HepG2 (cell line): ENCODE data around the gene CD248. TPM values are rescaled to one million over a fixed set of nuclear protein-coding genes. Genes with fewer than 3 reads are reported as not detected.
A peak's percentile ranks its signal among the peaks of the same experiment; 100 is the strongest.

Experiments used
- ASH2L ChIP-seq: fragments of 300-600, 200-600 bp; sonication (generic); IDR thresholded peaks from 2 replicates; pipeline ENCODE4 v1.7.0; 2017; ENCODE audit warnings: low read depth, mild to moderate bottlenecking, moderate library complexity, mixed read lengths, low read length; ENCODE audit not compliant: insufficient read length
- ATF3 ChIP-seq: sonication (generic); formaldehyde crosslinking; IDR thresholded peaks from 2 replicates; pipeline ENCODE4 v1.4.0; 2020; ENCODE audit warnings: missing genetic modification reagents
- CEBPB ChIP-seq: IDR thresholded peaks from 2 replicates; pipeline ENCODE4 v1.6.1; 2011; ENCODE audit warnings: low read depth, low read length, improper control_type of control experiment, borderline replicate concordance
- HIVEP1 ChIP-seq: sonication (generic); formaldehyde crosslinking; IDR thresholded peaks from 2 replicates; pipeline ENCODE4 v1.4.0; 2020; ENCODE audit warnings: mild to moderate bottlenecking, missing genetic modification reagents
- PCBP1 ChIP-seq: fragments of 200-400 bp; formaldehyde crosslinking; IDR thresholded peaks from 2 replicates; pipeline ENCODE4 v1.6.1; 2017; ENCODE audit warnings: mild to moderate bottlenecking, low read depth, low read length, borderline replicate concordance
- POLR2G ChIP-seq: fragments of 200-400 bp; formaldehyde crosslinking; IDR thresholded peaks from 2 replicates; pipeline ENCODE4 v1.6.1; 2018; ENCODE audit warnings: mild to moderate bottlenecking, low read depth, low read length, moderate library complexity
- RBFOX2 ChIP-seq: fragments of 200-400 bp; formaldehyde crosslinking; IDR thresholded peaks from 2 replicates; pipeline ENCODE4 v1.6.1; 2017; ENCODE audit warnings: low read depth, mild to moderate bottlenecking, low read length
- THAP11 ChIP-seq: IDR thresholded peaks from 2 replicates; pipeline ENCODE4 v1.6.1; 2016; ENCODE audit warnings: missing biosample characterization, missing genetic modification reagents
- ZBTB1 ChIP-seq: sonication (generic); formaldehyde crosslinking; IDR thresholded peaks from 2 replicates; pipeline ENCODE4 v1.4.0; 2020; ENCODE audit warnings: missing genetic modification reagents, borderline replicate concordance
- ZNF232 ChIP-seq: sonication (generic); formaldehyde crosslinking; IDR thresholded peaks from 2 replicates; pipeline ENCODE4 v1.4.0; 2020; ENCODE audit warnings: missing genetic modification reagents, borderline replicate concordance
- ZNF34 ChIP-seq: sonication (generic); formaldehyde crosslinking; IDR thresholded peaks from 2 replicates; pipeline ENCODE4 v1.4.0; 2020; ENCODE audit warnings: mild to moderate bottlenecking, missing genetic modification reagents, borderline replicate concordance
- ZNF598 ChIP-seq: sonication (generic); formaldehyde crosslinking; IDR thresholded peaks from 2 replicates; pipeline ENCODE4 v1.5.1; 2020; ENCODE audit warnings: mild to moderate bottlenecking, missing genetic modification reagents, borderline replicate concordance
- ZNF605 ChIP-seq: sonication (generic); formaldehyde crosslinking; IDR thresholded peaks from 2 replicates; pipeline ENCODE4 v1.8.0; 2022; ENCODE audit warnings: mild to moderate bottlenecking, missing genetic modification reagents
- ZNF788 ChIP-seq: sonication (generic); formaldehyde crosslinking; IDR thresholded peaks from 2 replicates; pipeline ENCODE4 v1.5.0; 2020; ENCODE audit warnings: mild to moderate bottlenecking, missing genetic modification reagents, borderline replicate concordance
- ZNF883 ChIP-seq: sonication (generic); formaldehyde crosslinking; IDR thresholded peaks from 2 replicates; pipeline ENCODE4 v1.5.1; 2020; ENCODE audit warnings: mild to moderate bottlenecking, missing genetic modification reagents; ENCODE audit errors: not compliant biosample characterization
- polyA plus RNA-seq, 8 experiments: library from polyadenylated mRNA; depleted of rRNA in 3 of 8; stranded (reverse) in 7 of 8; unstranded in 1 of 8; fragments of >200 nt; fragmentation: Illumina TruSeq in 4 of 8; extraction: Trizol in 4 of 8; gene quantifications; 2 replicates each; pipeline versions ENCODE4 v1.2.1 to v1.2.3, GENCODE V29; 2011 to 2016; ENCODE audit warnings: low read depth in 4 of 8, missing spikeins in 1 of 8, mixed read lengths in 1 of 8; ENCODE audit not compliant: insufficient read depth in 1 of 8
- total RNA-seq, 5 experiments: library from RNA; depleted of rRNA; stranded (reverse); fragments of >200 nt; fragmentation: Illumina TruSeq; extraction: Trizol; gene quantifications; 2 replicates each; pipeline ENCODE4 v1.2.3, GENCODE V29; 2016; ENCODE audit warnings: low read depth in 1 of 5
- TF ChIP-seq, protein P1 (sequence below): IDR thresholded peaks from 2 replicates; pipeline ENCODE4 v1.6.1; 2016; ENCODE audit warnings: control low read depth
- TF ChIP-seq, protein P2 (sequence below): sonication (generic); formaldehyde crosslinking; IDR thresholded peaks from 2 replicates; pipeline ENCODE4 v1.8.0; 2022; ENCODE audit warnings: mild to moderate bottlenecking, missing genetic modification reagents, moderate library complexity
- TF ChIP-seq, protein P3 (sequence below), 2 experiments: sonication (generic) in 1 of 2; formaldehyde crosslinking in 1 of 2; IDR thresholded peaks; 2 replicates each; pipeline versions ENCODE4 v1.4.0 to v1.6.1; 2016 to 2020; ENCODE audit warnings: borderline replicate concordance in 1 of 2, low read depth in 1 of 2, mild to moderate bottlenecking in 1 of 2, missing genetic modification reagents in 1 of 2
- TF ChIP-seq, protein P4 (sequence below): sonication (generic); formaldehyde crosslinking; IDR thresholded peaks from 2 replicates; pipeline ENCODE4 v1.5.0; 2020; ENCODE audit warnings: mild to moderate bottlenecking, missing genetic modification reagents, moderate library complexity

Gene CD248
- total and polyA plus RNA-seq, 2 of the 13 experiments (the other 11 are each of a cell fraction or from before 2014, with no cell fraction given), result 0.25 to 0.35 TPM

- TF ChIP-seq, protein P1, sequence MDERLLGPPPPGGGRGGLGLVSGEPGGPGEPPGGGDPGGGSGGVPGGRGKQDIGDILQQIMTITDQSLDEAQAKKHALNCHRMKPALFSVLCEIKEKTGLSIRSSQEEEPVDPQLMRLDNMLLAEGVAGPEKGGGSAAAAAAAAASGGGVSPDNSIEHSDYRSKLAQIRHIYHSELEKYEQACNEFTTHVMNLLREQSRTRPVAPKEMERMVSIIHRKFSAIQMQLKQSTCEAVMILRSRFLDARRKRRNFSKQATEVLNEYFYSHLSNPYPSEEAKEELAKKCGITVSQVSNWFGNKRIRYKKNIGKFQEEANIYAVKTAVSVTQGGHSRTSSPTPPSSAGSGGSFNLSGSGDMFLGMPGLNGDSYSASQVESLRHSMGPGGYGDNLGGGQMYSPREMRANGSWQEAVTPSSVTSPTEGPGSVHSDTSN, result no peak
- TF ChIP-seq ATF3 (no peak), HIVEP1 (CRISPR knock-in tag) (peak; percentile 34; the same call in 1 of the 2 replicates), THAP11 (no peak), ZNF232 (CRISPR knock-in tag) (no peak), ZNF34 (CRISPR knock-in tag) (no peak), ZBTB1 (CRISPR knock-in tag) (no peak), ZNF883 (no peak), ZNF605 (CRISPR knock-in tag) (no peak), POLR2G (peak; percentile 61), CEBPB (no peak), PCBP1 (no peak), ZNF598 (CRISPR knock-in tag) (no peak), ZNF788 (CRISPR knock-in tag) (no peak), RBFOX2 (peak; percentile 55), ASH2L (no peak)
- TF ChIP-seq, protein P2, sequence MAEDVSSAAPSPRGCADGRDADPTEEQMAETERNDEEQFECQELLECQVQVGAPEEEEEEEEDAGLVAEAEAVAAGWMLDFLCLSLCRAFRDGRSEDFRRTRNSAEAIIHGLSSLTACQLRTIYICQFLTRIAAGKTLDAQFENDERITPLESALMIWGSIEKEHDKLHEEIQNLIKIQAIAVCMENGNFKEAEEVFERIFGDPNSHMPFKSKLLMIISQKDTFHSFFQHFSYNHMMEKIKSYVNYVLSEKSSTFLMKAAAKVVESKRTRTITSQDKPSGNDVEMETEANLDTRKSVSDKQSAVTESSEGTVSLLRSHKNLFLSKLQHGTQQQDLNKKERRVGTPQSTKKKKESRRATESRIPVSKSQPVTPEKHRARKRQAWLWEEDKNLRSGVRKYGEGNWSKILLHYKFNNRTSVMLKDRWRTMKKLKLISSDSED (CRISPR knock-in tag), result no peak
- TF ChIP-seq, protein P3, sequence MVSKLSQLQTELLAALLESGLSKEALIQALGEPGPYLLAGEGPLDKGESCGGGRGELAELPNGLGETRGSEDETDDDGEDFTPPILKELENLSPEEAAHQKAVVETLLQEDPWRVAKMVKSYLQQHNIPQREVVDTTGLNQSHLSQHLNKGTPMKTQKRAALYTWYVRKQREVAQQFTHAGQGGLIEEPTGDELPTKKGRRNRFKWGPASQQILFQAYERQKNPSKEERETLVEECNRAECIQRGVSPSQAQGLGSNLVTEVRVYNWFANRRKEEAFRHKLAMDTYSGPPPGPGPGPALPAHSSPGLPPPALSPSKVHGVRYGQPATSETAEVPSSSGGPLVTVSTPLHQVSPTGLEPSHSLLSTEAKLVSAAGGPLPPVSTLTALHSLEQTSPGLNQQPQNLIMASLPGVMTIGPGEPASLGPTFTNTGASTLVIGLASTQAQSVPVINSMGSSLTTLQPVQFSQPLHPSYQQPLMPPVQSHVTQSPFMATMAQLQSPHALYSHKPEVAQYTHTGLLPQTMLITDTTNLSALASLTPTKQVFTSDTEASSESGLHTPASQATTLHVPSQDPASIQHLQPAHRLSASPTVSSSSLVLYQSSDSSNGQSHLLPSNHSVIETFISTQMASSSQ (IDR thresholded peaks at IDR 0.05; ENCODE audit: low read depth), result no peak
- TF ChIP-seq, protein P3 (CRISPR knock-in tag; IDR thresholded peaks at IDR 0.05; ENCODE audit: borderline replicate concordance), result no peak
- TF ChIP-seq, protein P4, sequence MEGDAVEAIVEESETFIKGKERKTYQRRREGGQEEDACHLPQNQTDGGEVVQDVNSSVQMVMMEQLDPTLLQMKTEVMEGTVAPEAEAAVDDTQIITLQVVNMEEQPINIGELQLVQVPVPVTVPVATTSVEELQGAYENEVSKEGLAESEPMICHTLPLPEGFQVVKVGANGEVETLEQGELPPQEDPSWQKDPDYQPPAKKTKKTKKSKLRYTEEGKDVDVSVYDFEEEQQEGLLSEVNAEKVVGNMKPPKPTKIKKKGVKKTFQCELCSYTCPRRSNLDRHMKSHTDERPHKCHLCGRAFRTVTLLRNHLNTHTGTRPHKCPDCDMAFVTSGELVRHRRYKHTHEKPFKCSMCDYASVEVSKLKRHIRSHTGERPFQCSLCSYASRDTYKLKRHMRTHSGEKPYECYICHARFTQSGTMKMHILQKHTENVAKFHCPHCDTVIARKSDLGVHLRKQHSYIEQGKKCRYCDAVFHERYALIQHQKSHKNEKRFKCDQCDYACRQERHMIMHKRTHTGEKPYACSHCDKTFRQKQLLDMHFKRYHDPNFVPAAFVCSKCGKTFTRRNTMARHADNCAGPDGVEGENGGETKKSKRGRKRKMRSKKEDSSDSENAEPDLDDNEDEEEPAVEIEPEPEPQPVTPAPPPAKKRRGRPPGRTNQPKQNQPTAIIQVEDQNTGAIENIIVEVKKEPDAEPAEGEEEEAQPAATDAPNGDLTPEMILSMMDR (CRISPR knock-in tag), result no peak
Observed at GRCh38 chr11:66277471-66278362, 39.1 kb downstream of the CD248 start, which contains the start of gene CNIH2 (continued).
